A673 (cell line): ENCODE results near the gene CDKAL1. TPM values are rescaled to one million over a fixed set of nuclear protein-coding genes. Genes with fewer than 3 reads are reported as not detected.
A peak's percentile ranks its signal among the peaks of the same experiment; 100 is the strongest.

Source experiments
- BruUV-seq: library from RNA; stranded (reverse); fragments of 400-500 nt; replicated peaks from 2 replicates; lab custom pipeline; 2021; lab: Mats Ljungman, UMichigan
- CTCF ChIA-PET: fragments of 300-600 bp; sonication (Branson Sonifier 250); formaldehyde crosslinking; loops from one replicate; lab custom pipeline; 2022; ENCODE audit warnings: antibody characterized with exemption; lab: Charles Lee
- POLR2A ChIA-PET: fragments of 300-600 bp; sonication (Branson Sonifier 250); formaldehyde crosslinking; loops from one replicate; lab custom pipeline; 2022; ENCODE audit warnings: antibody characterized with exemption; ENCODE audit not compliant: low non-redundant PET; lab: Charles Lee
- DNase-seq: peaks from one replicate; pipeline ENCODE4 v3.0.0-alpha.2; 2015; ENCODE audit warnings: low spot score
- H3K27ac ChIP-seq: fragments of 200-600 bp; sonication (generic); 2 replicates; pipeline ENCODE4 v1.5.1; 2016; ENCODE audit warnings: mixed run types, low read depth, mild to moderate bottlenecking, mixed read lengths, antibody characterized with exemption, low read length; ENCODE audit not compliant: poor library complexity, severe bottlenecking
- H3K27me3 ChIP-seq: fragments of 200-600 bp; sonication (generic); replicated peaks from 2 replicates; pipeline ENCODE4 v1.6.1; 2017; ENCODE audit warnings: mixed run types, low read depth, mild to moderate bottlenecking, mixed read lengths, antibody characterized with exemption, low read length; ENCODE audit not compliant: insufficient read depth, poor library complexity
- H3K36me3 ChIP-seq: fragments of 200-600 bp; sonication (generic); 2 replicates; pipeline ENCODE4 v1.6.1; 2016; ENCODE audit warnings: mixed run types, mild to moderate bottlenecking, mixed read lengths, antibody characterized with exemption, low read length; ENCODE audit not compliant: insufficient read depth, poor library complexity, severe bottlenecking
- H3K4me1 ChIP-seq: fragments of 200-600 bp; sonication (generic); 2 replicates; pipeline ENCODE4 v1.6.1; 2017; ENCODE audit warnings: mixed run types, mild to moderate bottlenecking, mixed read lengths, antibody characterized with exemption, low read length; ENCODE audit not compliant: insufficient read depth, poor library complexity, severe bottlenecking
- H3K4me3 ChIP-seq: fragments of 200-600 bp; sonication (generic); 2 replicates; pipeline ENCODE4 v1.5.1; 2016; ENCODE audit warnings: low read depth, mixed run types, mild to moderate bottlenecking, mixed read lengths, low read length; ENCODE audit not compliant: poor library complexity, severe bottlenecking
- H3K9me3 ChIP-seq: fragments of 200-600 bp; sonication (generic); 2 replicates; pipeline ENCODE4 v1.6.1; 2016; ENCODE audit warnings: mixed run types, low read depth, mild to moderate bottlenecking, mixed read lengths, antibody characterized with exemption, low read length; ENCODE audit not compliant: poor library complexity, severe bottlenecking
- CTCF ChIP-seq: fragments of 300-800, 200-600 bp; sonication (generic); conservative IDR thresholded peaks from 2 replicates; pipeline ENCODE4 v1.5.1; 2017; ENCODE audit warnings: low read depth, mild to moderate bottlenecking, antibody characterized with exemption, low read length, moderate library complexity, mixed read lengths
- EZH2 ChIP-seq: fragments of 200-600 bp; sonication (generic); IDR thresholded peaks from 2 replicates; pipeline ENCODE4 v1.6.1; 2017; ENCODE audit warnings: borderline replicate concordance, low read depth, mild to moderate bottlenecking, mixed read lengths, antibody characterized with exemption, low read length; ENCODE audit not compliant: poor library complexity, severe bottlenecking
- intact Hi-C: fragments of 100-400 bp; cut with micrococcal nuclease; formaldehyde crosslinking; loops from one replicate; pipeline ENCODE4 v1.10.0; 2022; ENCODE audit not compliant: unreplicated experiment
- total RNA-seq: library from RNA; stranded (reverse); gene quantifications from 2 replicates; pipeline ENCODE4 v1.2.3, GENCODE V29; 2021

The CDKAL1 gene
- total RNA-seq, 1 experiment from 2014 or later = 35.5 TPM

GRCh38 chr6:20660534-20660933 lies 126.3 kb downstream of the CDKAL1 start:
- no peaks in the 10 kb centered on the region for H3K36me3 ChIP-seq
- H3K9me3 ChIP-seq = no peaks in the 10 kb centered on the region
- no peaks in the 10 kb centered on the region for H3K27me3 ChIP-seq
- no peak overlapping the region for H3K4me3 ChIP-seq
- POLR2A ChIA-PET = no interaction called here
- BruUV-seq = no TSS peak
- intact Hi-C loops = no loop called here
- peaks cover 28% of the 10 kb centered on the region for H3K4me1 ChIP-seq
- no peak for DNase-seq
- H3K27ac ChIP-seq = peak overlapping the region; percentile 73
- CTCF ChIA-PET = no interaction called here
- TF ChIP-seq EZH2 = no peak
- TF ChIP-seq CTCF = no peak

- TF ChIP-seq CTCF (no peak), EZH2 (no peak)
- Histone ChIP-seq H3K27me3 (no peaks in the 10 kb centered on the region), H3K4me1 (peaks cover 28% of the 10 kb centered on the region), H3K36me3 (no peaks in the 10 kb centered on the region), H3K27ac (peak overlapping the region; percentile 73), H3K4me3 (no peak overlapping the region), H3K9me3 (no peaks in the 10 kb centered on the region)
- no TSS peak for BruUV-seq
- intact Hi-C loops = no loop called here
- DNase-seq = peak; percentile 81
- ChIA-PET POLR2A (no interaction called here), CTCF (no interaction called here)
These were observed 127.5 kb downstream of the CDKAL1 start for GRCh38 chr6:20661721-20662120.

- Histone ChIP-seq H3K27ac (no peak overlapping the region), H3K4me3 (no peak overlapping the region), H3K27me3 (no peaks in the 10 kb centered on the region), H3K9me3 (no peaks in the 10 kb centered on the region), H3K4me1 (peaks cover 28% of the 10 kb centered on the region), H3K36me3 (no peaks in the 10 kb centered on the region)
- POLR2A ChIA-PET = no interaction called here
- TF ChIP-seq CTCF (no peak), EZH2 (no peak)
- no peak for DNase-seq
- CTCF ChIA-PET = no interaction called here
- intact Hi-C loops = no loop called here
- no TSS peak for BruUV-seq
These were observed 130.0 kb downstream of the CDKAL1 start for GRCh38 chr6:20664250-20664649.
